Activated naive CD8-positive, alpha-beta T cell treated with anti-CD3 and anti-CD28 coated beads for 36 hours (primary cell): ENCODE data around the gene TRIM6. TPM values are rescaled to one million over a fixed set of nuclear protein-coding genes. Genes with fewer than 3 reads are reported as not detected.
"Not testable (repeated sequence)": the region's sequence is repeated elsewhere in the genome, so short reads cannot be mapped to it uniquely, and the experiment has no call there.

Experiments
- DNase-seq: peaks from one replicate; pipeline ENCODE4 v3.0.0; 2021
- H3K27ac Mint-ChIP-seq: one replicate; pipeline ENCODE4 v1.8.0; 2022; ENCODE audit warnings: mild to moderate bottlenecking, moderate library complexity, mixed read lengths
- H3K27me3 Mint-ChIP-seq: one replicate; pipeline ENCODE4 v1.8.0; 2022; ENCODE audit warnings: mild to moderate bottlenecking, mixed read lengths
- H3K36me3 Mint-ChIP-seq: one replicate; pipeline ENCODE4 v1.8.0; 2021; ENCODE audit warnings: mild to moderate bottlenecking, mixed read lengths
- H3K4me1 Mint-ChIP-seq: one replicate; pipeline ENCODE4 v1.8.0; 2021; ENCODE audit warnings: mixed read lengths
- H3K4me3 Mint-ChIP-seq: one replicate; pipeline ENCODE4 v1.8.0; 2022; ENCODE audit warnings: mild to moderate bottlenecking, moderate library complexity, mixed read lengths
- H3K9me3 Mint-ChIP-seq: one replicate; pipeline ENCODE4 v1.8.0; 2022; ENCODE audit warnings: mixed read lengths
- total RNA-seq, 2 experiments: library from RNA; stranded (reverse); gene quantifications; one replicate each; pipeline ENCODE4 v1.2.3, GENCODE V29; 2021

Gene TRIM6
- total RNA-seq, 2 experiments from 2014 or later, result 0.89 to 1.4 TPM

DNA sequence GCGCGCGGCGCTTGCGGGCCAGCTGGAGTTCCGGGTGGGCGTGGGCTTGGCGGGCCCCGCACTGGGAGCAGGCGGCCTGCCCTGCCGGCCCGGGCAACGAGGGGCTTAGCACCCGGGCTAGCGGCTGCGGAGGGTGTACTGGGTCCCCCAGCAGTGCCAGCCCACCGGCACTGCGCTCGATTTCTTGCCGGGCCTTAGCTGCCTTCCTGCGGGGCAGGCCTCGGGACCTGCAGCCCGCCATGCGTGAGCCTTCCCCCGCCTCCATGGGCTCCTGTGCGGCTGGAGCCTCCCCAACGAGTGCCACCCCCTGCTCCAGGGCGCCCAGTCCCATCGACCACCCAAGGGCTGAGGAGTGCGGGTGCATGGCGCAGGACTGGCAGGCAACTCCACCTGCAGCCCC, 6.5 kb upstream of the TRIM6 start:
- DNase-seq, H3K4me3 Mint-ChIP-seq, H3K4me1 Mint-ChIP-seq, H3K27ac Mint-ChIP-seq, H3K9me3 Mint-ChIP-seq, H3K36me3 Mint-ChIP-seq, H3K27me3 Mint-ChIP-seq: not testable (repeated sequence)

DNA sequence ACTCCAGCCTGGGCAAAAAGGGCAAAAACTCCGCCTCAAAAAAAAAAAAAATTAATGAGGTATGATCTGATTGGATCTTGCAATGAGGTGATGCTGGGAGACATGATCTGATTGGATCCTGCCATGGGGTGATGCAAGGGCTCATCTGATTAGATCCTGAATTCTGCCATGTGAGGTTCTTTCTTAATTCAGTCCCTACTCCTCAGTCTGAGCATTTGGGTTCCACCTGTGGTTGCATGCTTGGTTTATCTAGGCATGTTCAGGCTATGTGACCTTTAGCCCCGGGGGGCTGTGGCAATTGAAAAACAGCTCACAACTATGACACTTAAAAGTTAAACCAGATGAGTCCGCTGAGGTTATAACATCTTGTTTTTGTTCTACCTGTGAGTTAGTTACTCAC, 4.8 kb upstream of the TRIM6 start:
- no peak for DNase-seq
- Mint-ChIP-seq H3K4me3 (no peak overlapping the region), H3K27me3 (peaks cover 10% of the 10 kb centered on the region), H3K36me3 (no peaks in the 10 kb centered on the region), H3K27ac (no peak overlapping the region), H3K9me3 (no peaks in the 10 kb centered on the region), H3K4me1 (peaks cover 6% of the 10 kb centered on the region)

DNA sequence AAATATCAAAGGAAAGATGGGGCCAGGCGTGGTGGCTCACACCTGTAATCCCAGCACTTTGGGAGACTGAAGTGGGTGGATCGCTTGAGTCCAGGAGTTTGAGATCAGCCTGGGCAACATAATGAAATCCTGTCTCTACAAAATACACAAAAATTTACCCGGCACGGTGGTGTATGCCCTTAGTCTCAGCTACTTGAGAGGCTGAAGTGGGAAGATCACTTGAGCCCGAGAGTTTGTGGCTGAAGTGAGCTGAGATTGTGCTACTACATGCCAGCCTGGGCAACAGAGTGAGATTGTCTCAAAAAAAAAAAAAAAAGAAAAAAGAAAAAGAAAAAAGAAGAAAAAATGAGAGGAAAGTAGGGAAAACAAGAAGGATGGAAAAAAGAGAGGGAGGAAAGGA, 3.8 kb upstream of the TRIM6 start:
- Mint-ChIP-seq H3K27ac (no peak overlapping the region), H3K4me3 (no peak overlapping the region), H3K4me1 (peaks cover 10% of the 10 kb centered on the region), H3K9me3 (no peaks in the 10 kb centered on the region), H3K36me3 (no peaks in the 10 kb centered on the region), H3K27me3 (peaks cover 15% of the 10 kb centered on the region)
- no peak for DNase-seq

DNA sequence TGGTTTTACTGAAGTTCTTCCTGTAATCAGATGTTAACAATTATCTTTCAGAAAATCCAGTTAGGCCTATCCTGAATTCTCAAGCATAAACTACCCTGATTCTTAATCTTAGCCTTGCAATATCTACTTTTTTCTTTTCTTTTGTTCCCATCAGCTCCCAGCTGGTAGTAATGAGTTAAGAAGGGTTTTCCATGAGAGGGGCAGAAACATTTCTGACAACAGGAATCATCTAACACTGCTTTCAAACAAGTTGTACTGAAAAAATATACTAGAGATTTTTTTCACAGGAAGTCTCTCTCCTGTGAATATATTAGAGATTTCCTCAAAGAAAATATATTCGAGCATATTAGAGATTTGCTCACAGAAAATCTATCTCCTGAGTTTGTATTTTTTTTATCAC, 3.3 kb upstream of the TRIM6 start:
- Mint-ChIP-seq H3K36me3 (no peaks in the 10 kb centered on the region), H3K4me3 (no peak overlapping the region), H3K4me1 (peaks cover 10% of the 10 kb centered on the region), H3K9me3 (no peaks in the 10 kb centered on the region), H3K27me3 (peaks cover 15% of the 10 kb centered on the region), H3K27ac (no peak overlapping the region)
- no peak for DNase-seq

DNA sequence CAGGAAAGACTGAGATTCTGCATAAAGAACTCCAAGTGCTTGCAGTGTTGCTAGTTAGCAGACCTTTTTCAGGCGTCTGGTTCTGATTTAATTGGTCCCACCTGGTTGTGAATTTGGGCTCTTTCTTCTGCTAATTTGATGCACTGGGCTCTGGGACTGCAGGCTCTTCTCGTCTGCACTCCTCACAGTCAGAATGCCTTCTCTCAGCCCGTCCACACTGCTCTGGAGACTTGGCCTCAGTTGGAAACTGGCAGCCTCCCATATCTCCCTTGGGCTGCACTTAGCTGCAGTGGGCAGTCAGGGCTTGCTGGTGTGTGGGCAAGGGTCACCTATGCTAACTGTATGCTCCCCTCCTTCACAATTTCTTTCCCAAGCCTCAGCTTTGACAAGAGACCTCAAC, 1.5 kb downstream of the TRIM6 start:
- H3K27ac Mint-ChIP-seq, result no peak overlapping the region
- no peaks in the 10 kb centered on the region for H3K36me3 Mint-ChIP-seq
- H3K27me3 Mint-ChIP-seq, result peaks cover 15% of the 10 kb centered on the region
- peaks cover 12% of the 10 kb centered on the region for H3K4me1 Mint-ChIP-seq
- no peak overlapping the region for H3K4me3 Mint-ChIP-seq
- H3K9me3 Mint-ChIP-seq, result no peaks in the 10 kb centered on the region
- no peak for DNase-seq

DNA sequence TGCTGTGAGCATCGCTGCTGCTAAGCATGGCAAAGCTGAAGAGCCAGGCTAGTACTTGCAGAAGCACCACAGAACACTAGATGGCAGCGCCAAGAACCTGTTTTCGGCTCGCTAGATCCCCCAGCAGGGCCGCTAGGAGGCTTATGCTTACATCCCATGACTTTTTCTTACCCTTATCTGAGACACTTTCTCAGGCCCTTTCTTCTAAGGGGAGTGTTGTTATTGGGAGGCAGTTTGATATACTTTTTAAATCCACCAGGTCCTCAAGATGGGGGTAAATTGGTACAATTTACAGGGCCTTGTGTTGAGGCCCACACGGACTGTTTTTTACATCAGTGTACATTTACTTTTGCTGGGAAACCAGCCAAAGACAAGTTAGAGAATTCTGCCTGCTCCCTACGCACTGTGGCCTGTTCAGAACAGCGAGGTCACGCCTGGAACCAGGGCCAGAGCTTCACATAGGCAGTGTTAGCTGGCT, 4.0 kb downstream of the TRIM6 start:
- Mint-ChIP-seq H3K36me3 (no peaks in the 10 kb centered on the region), H3K4me1 (peaks cover 12% of the 10 kb centered on the region), H3K4me3 (no peak overlapping the region), H3K27me3 (peaks cover 15% of the 10 kb centered on the region), H3K9me3 (no peaks in the 10 kb centered on the region), H3K27ac (no peak overlapping the region)
- peak; percentile 45 for DNase-seq

DNA sequence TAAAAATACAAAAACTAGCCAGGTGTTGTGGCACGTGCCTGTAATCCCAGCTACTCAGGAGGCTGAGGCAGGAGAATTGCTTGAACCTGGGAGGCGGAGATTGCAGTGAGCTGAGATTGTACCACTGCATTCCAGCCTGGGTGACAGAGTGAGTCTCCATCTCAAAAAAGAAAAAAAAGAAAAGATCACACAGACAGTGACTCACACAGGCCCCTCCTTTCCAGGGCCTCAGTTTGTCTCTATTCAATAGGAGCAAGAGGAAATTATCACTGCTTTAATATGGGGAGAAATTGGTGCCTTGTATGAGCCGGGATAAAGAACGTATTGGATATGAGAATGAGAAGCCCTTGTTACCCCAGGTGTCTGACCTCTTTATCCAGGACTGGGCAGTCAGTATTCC, 6.4 kb downstream of the TRIM6 start:
- not testable (repeated sequence) for DNase-seq, H3K36me3 Mint-ChIP-seq, H3K9me3 Mint-ChIP-seq, H3K27ac Mint-ChIP-seq, H3K27me3 Mint-ChIP-seq, H3K4me3 Mint-ChIP-seq, H3K4me1 Mint-ChIP-seq

DNA sequence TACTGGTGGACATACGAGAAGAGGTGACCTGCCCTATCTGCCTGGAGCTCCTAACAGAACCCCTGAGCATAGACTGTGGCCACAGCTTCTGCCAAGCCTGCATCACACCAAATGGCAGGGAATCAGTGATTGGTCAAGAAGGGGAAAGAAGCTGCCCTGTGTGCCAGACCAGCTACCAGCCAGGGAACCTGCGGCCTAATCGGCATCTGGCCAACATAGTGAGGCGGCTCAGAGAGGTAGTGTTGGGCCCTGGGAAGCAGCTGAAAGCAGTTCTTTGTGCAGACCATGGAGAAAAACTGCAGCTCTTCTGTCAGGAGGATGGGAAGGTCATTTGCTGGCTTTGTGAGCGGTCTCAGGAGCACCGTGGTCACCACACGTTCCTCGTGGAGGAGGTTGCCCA, 6.9 kb downstream of the TRIM6 start:
- no peak overlapping the region for H3K4me3 Mint-ChIP-seq
- no peak for DNase-seq
- no peak overlapping the region for H3K27ac Mint-ChIP-seq
- H3K4me1 Mint-ChIP-seq, result peaks cover 1% of the 10 kb centered on the region
- H3K9me3 Mint-ChIP-seq, result no peaks in the 10 kb centered on the region
- H3K36me3 Mint-ChIP-seq, result no peaks in the 10 kb centered on the region
- H3K27me3 Mint-ChIP-seq, result no peaks in the 10 kb centered on the region

DNA sequence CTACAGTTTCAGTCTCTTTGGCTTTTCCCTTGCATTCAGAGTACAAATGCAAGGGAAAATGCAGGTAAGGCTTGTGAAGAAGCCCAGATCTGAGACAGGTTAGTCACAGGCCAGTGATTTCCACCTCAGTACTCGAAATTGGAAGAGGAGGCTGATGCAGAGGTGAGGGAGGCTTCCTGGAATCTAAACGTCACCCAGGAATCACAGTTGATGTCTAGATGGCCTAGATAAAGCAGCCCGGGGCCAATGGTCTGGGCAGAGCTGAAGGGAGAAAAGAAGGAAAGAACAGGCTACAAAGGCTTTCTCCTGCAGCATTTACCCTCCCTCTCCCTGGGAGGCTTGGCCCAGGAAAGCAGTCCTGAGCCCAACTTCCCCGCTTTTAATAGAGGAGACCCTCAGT, 8.5 kb downstream of the TRIM6 start:
- no peak overlapping the region for H3K27ac Mint-ChIP-seq
- DNase-seq, result no peak

DNA sequence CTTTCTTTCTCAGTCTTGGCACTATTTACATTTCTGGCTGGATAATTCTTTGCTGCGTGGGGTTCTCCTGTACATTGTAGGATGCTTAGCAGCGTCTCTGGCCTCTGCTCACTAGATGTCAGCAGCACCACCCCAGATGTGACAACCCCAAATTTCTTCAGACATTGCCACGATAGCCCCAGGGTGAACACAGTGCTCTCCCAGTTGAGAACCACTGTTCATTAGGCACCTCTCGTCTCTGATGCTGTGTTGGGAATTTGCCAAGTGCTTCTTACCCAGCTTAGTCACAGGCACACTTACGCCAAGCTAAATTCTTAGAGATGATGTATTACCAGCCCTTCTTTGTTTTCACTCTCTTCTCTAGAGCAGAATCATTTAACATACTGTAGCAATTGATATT, 9.4 kb downstream of the TRIM6 start:
- no peak for DNase-seq
- Mint-ChIP-seq H3K4me1 (no peaks in the 10 kb centered on the region), H3K27me3 (no peaks in the 10 kb centered on the region), H3K27ac (no peak overlapping the region), H3K9me3 (no peaks in the 10 kb centered on the region), H3K4me3 (no peak overlapping the region), H3K36me3 (no peaks in the 10 kb centered on the region)

More for the DNA sequence above, 8.5 kb downstream of the TRIM6 start:
- Mint-ChIP-seq H3K4me1 (no peaks in the 10 kb centered on the region), H3K36me3 (no peaks in the 10 kb centered on the region), H3K27me3 (no peaks in the 10 kb centered on the region), H3K9me3 (no peaks in the 10 kb centered on the region), H3K4me3 (no peak overlapping the region)

DNA sequence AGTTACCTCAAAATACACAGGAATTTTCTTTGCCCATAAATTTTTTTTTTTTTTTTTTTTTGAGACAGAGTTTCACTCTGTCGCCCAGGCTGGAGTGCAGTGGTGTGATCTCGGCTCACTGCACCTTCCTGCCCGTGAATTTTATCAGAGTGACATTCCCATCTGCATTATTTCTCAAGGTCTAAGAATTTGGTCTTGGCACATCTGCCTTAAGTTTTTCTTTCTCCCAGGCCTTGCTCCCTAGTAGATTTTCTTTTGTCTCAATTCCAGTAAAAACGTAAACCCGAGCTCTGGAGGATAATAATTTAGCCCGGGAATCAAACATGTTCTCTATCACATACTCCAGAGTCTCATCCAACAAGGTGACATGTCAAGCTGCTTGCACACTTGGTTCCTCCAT, 12.4 kb downstream of the TRIM6 start:
- Mint-ChIP-seq H3K4me1 (no peaks in the 10 kb centered on the region), H3K27me3 (no peaks in the 10 kb centered on the region), H3K36me3 (no peaks in the 10 kb centered on the region), H3K4me3 (no peak overlapping the region), H3K27ac (no peak overlapping the region), H3K9me3 (no peaks in the 10 kb centered on the region)
- DNase-seq, result no peak

DNA sequence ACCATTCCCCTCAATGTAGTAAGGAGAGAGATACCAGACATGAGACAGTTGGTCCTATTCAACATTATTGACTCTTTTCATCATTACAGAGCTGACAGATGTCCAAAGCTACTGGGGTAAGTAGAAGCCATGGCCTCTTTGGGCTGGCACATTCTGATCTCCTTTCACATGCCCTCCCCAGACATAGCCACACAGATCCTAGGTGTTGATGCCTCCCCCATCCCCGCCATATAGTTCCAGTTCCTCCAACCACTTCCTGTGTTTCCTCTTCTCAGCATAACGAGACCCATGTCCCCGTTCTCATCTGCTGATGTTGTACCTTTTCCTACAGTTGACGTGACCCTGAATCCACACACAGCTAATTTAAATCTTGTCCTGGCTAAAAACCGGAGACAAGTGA, 14.0 kb downstream of the TRIM6 start:
- DNase-seq, result no peak
- Mint-ChIP-seq H3K4me3 (no peak overlapping the region), H3K27ac (no peak overlapping the region), H3K9me3 (no peaks in the 10 kb centered on the region), H3K4me1 (no peaks in the 10 kb centered on the region), H3K27me3 (no peaks in the 10 kb centered on the region), H3K36me3 (no peaks in the 10 kb centered on the region)

DNA sequence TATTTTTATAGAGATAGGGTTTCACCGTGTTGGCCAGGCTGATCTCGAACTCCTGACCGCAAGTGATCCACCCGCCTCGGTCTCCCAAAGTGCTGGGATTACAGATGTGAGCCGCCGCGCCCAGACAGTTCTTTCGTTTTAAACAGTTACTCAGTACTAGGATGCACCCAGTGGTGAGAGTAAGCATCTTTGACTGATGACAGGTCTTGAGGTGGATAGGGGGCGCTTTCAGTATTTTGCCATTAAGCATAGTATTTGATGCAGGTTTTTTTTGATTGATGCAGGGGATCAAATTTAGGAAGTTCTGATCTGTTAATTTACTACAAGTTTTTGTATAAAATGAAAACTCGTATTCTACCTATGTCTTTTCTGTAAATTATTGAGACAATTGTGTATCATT, 15.2 kb downstream of the TRIM6 start:
- no peaks in the 10 kb centered on the region for H3K9me3 Mint-ChIP-seq
- no peaks in the 10 kb centered on the region for H3K36me3 Mint-ChIP-seq
- DNase-seq, result no peak
- no peak overlapping the region for H3K4me3 Mint-ChIP-seq
- H3K27ac Mint-ChIP-seq, result no peak overlapping the region
- no peaks in the 10 kb centered on the region for H3K27me3 Mint-ChIP-seq
- H3K4me1 Mint-ChIP-seq, result no peaks in the 10 kb centered on the region

DNA sequence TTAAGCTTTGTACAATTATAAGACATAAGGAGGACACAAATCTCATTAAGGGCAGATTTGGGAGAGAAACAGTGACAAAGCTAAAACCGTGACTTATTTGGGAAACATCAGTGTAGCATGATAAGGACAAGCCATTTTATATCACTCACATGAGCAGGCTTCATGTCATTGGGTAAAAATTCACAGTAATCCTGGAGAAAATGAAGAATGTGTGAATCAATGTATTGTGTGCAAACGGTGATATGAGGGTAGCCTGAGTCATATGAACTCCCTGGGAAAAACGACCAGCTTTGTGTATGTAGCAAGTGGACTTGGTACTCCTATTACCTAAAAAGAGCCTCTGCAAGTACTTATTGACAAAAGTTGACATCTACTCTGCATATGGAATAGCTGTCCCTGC, 22.4 kb downstream of the TRIM6 start:
- Mint-ChIP-seq H3K27ac (no peak overlapping the region), H3K27me3 (no peaks in the 10 kb centered on the region), H3K4me3 (no peak overlapping the region), H3K9me3 (no peaks in the 10 kb centered on the region), H3K36me3 (peaks cover 2% of the 10 kb centered on the region), H3K4me1 (peaks cover 3% of the 10 kb centered on the region)
- no peak for DNase-seq

DNA sequence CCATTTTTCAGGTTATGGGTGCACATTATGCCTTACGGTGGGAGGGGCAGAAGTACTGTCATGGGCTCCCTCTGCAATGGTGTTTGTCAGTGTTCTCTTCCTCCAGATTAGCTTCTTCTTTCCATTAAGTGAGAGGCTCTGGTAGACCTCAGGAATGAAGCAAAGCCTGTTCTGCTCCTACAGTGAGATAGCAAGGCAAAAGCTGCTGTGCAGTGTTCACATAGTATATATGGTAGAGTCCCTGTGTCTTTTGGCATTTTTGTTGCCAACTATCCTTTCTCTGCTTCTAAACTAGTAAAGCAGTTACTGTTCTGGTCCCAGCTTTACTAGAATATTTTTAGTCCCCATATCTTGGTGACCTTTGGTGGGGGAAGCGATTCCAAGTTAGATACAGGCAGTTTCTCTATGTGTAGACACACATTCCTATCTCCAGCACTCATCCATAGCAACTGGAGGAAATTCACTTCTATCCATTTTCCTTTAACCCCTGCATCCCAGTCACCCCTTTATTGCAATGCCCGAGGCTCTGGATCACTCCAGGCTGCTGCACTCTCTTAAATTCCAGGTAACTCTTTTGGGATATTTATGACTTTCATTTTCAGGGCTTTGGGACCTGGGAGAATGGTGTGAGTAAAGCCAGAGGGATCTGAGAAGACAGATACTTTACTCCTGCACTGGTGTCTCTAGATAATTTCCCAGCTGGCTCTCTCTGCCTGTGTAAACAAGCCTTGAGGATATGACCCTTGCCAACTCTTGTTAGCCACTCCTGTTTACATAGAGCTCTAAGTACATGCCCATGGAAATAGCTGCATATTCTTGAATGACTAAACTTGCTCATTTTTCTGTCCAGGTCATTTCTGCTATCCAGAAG, 24.4 kb downstream of the TRIM6 start:
- no peaks in the 10 kb centered on the region for H3K27me3 Mint-ChIP-seq
- DNase-seq, result no peak
- H3K36me3 Mint-ChIP-seq, result peaks cover 2% of the 10 kb centered on the region
- H3K4me3 Mint-ChIP-seq, result no peak overlapping the region
- no peaks in the 10 kb centered on the region for H3K9me3 Mint-ChIP-seq
- H3K4me1 Mint-ChIP-seq, result peaks cover 12% of the 10 kb centered on the region
- H3K27ac Mint-ChIP-seq, result no peak overlapping the region

DNA sequence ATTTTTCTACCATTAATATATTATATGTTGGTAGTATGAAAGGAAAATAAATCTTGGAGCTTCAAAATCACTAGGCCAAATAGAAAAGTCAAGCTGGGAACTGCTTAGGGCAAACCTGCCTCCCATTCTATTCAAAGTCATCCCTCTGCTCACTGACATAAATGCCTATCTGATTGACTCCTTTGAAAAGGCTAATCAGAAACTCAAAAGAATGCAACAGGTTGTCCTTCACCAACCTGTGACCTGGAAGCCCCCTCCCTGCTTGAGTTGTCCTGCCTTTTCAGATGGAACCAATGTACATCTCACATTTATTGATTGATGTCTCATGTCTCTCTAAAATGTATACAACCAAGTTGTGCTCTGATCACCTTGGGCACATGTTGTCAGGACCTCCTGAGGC, 25.1 kb downstream of the TRIM6 start:
- Mint-ChIP-seq H3K27ac (no peak overlapping the region), H3K9me3 (no peaks in the 10 kb centered on the region), H3K4me3 (no peak overlapping the region), H3K36me3 (peaks cover 5% of the 10 kb centered on the region), H3K4me1 (peaks cover 19% of the 10 kb centered on the region), H3K27me3 (no peaks in the 10 kb centered on the region)
- DNase-seq, result no peak
